Upper lobe of left lung (tissue), 4 donors: ENCODE data around the gene SEMA6A.

Source experiments
- POLR2A ChIP-seq, 4 donors: fragments of 450-650 bp; IDR thresholded peaks; one replicate each; pipeline ENCODE4 v1.5.1; 2016 to 2017; ENCODE audit warnings: antibody characterized with exemption in 4 of 4, mild to moderate bottlenecking in 2 of 4
- TF ChIP-seq, protein P1 (sequence below), 6 experiments: fragments of 450-650 bp in 4 of 6; fragments of 200-600 bp in 2 of 6; sonication (generic) in 2 of 6; IDR thresholded peaks; one replicate each; pipeline ENCODE4 v1.5.1; 2016 to 2019; ENCODE audit warnings: antibody characterized with exemption in 6 of 6

DNA sequence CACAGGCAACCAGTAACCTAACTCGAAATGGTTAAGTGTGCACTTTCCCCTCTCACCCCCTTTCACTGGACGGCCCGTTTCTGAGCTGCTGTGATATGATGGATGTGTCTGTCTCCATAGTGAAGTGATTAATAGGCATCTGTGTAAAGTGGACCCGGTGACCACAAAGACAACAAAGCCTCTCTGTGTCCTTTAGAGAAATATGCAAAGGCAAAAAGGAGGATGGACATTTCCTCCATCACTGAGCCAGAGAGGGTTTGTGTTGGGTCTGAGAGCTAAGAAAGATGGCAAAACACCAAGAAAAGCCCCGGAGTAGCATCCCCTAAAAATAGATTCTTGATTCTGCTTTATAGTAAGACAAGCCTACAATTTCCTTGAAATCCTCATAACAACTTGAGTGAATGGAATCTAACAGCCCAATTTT is 120.6 kb downstream of the SEMA6A start:
- no peak for TF ChIP-seq POLR2A (IDR thresholded peaks at IDR 0.05)
- TF ChIP-seq, protein P1, sequence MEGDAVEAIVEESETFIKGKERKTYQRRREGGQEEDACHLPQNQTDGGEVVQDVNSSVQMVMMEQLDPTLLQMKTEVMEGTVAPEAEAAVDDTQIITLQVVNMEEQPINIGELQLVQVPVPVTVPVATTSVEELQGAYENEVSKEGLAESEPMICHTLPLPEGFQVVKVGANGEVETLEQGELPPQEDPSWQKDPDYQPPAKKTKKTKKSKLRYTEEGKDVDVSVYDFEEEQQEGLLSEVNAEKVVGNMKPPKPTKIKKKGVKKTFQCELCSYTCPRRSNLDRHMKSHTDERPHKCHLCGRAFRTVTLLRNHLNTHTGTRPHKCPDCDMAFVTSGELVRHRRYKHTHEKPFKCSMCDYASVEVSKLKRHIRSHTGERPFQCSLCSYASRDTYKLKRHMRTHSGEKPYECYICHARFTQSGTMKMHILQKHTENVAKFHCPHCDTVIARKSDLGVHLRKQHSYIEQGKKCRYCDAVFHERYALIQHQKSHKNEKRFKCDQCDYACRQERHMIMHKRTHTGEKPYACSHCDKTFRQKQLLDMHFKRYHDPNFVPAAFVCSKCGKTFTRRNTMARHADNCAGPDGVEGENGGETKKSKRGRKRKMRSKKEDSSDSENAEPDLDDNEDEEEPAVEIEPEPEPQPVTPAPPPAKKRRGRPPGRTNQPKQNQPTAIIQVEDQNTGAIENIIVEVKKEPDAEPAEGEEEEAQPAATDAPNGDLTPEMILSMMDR (IDR thresholded peaks at IDR 0.05): no peak
